ENCODE data around the gene TM4SF18. TPM values are rescaled to one million over a fixed set of nuclear protein-coding genes. Genes with fewer than 3 reads are reported as not detected.
A peak's percentile ranks its signal among the peaks of the same experiment; 100 is the strongest.

Gene TM4SF18
- total RNA-seq, 1 donor from 2014 or later = 0.19 TPM

GRCh38 chr3:149330609-149331331 is 2.7 kb downstream of the TM4SF18 start:
- no peak for DNase-seq (ENCODE audit: low read depth)

GRCh38 chr3:149327156-149327555 is 6.3 kb downstream of the TM4SF18 start:
- DNase-seq (ENCODE audit: low read depth) = no peak

- DNase-seq (ENCODE audit: low read depth) = no peak
These were observed 7.9 kb downstream of the TM4SF18 start for GRCh38 chr3:149325581-149325980.

GRCh38 chr3:149324332-149324731 is 9.1 kb downstream of the TM4SF18 start:
- no peak for DNase-seq (ENCODE audit: low read depth)

GRCh38 chr3:149321640-149322039 is 11.8 kb downstream of the TM4SF18 start:
- DNase-seq (ENCODE audit: low read depth) = no peak

GRCh38 chr3:149321136-149321535 is 12.3 kb downstream of the TM4SF18 start:
- no peak for DNase-seq (ENCODE audit: low read depth)

- DNase-seq (ENCODE audit: low read depth) = no peak
These were observed 13.7 kb downstream of the TM4SF18 start for GRCh38 chr3:149319750-149320149.

- DNase-seq (ENCODE audit: low read depth) = no peak
These were observed 16.4 kb downstream of the TM4SF18 start for GRCh38 chr3:149317072-149317471.

GRCh38 chr3:149316437-149316836 is 17.0 kb downstream of the TM4SF18 start:
- no peak for DNase-seq (ENCODE audit: low read depth)

GRCh38 chr3:149315694-149316093 is 17.7 kb downstream of the TM4SF18 start:
- DNase-seq (ENCODE audit: low read depth) = no peak

GRCh38 chr3:149314807-149315578 is 18.4 kb downstream of the TM4SF18 start:
- DNase-seq (ENCODE audit: low read depth) = peak; percentile 74

- peak; percentile 76 for DNase-seq (ENCODE audit: low read depth)
These were observed 19.9 kb downstream of the TM4SF18 start for GRCh38 chr3:149313542-149313941.

GRCh38 chr3:149310796-149311534 is 22.5 kb downstream of the TM4SF18 start:
- DNase-seq (ENCODE audit: low read depth) = peak; percentile 32

- DNase-seq (ENCODE audit: low read depth) = no peak
These were observed 26.0 kb downstream of the TM4SF18 start for GRCh38 chr3:149307435-149307783.

GRCh38 chr3:149306751-149307434 is 26.5 kb downstream of the TM4SF18 start:
- DNase-seq (ENCODE audit: low read depth) = no peak

- DNase-seq (ENCODE audit: low read depth) = no peak
These were observed 28.1 kb downstream of the TM4SF18 start for GRCh38 chr3:149305376-149305775.

- peak; percentile 89 for DNase-seq (ENCODE audit: low read depth)
These were observed 33.3 kb downstream of the TM4SF18 start for GRCh38 chr3:149299938-149300801.

- DNase-seq (ENCODE audit: low read depth) = peak; percentile 53
These were observed 36.5 kb downstream of the TM4SF18 start for GRCh38 chr3:149296972-149297371.

GRCh38 chr3:149292666-149293065 is 40.8 kb downstream of the TM4SF18 start:
- DNase-seq (ENCODE audit: low read depth) = no peak

GRCh38 chr3:149291178-149291577 is 42.3 kb downstream of the TM4SF18 start:
- DNase-seq (ENCODE audit: low read depth) = no peak

All from myocyte (in vitro differentiated cells).